IPS-20b (cell line): Measurements from ENCODE around the gene SLC37A1.

Experiments used
- H3K27ac ChIP-seq: one replicate; pipeline ENCODE4 v1.5.1; 2013; ENCODE audit warnings: low read length
- H3K27me3 ChIP-seq: 2 replicates; pipeline ENCODE4 v1.6.1; 2013; ENCODE audit warnings: mild to moderate bottlenecking, low read length, inconsistent platforms; ENCODE audit not compliant: insufficient read depth
- H3K36me3 ChIP-seq: 2 replicates; pipeline ENCODE4 v1.6.1; 2013; ENCODE audit warnings: low read depth, mild to moderate bottlenecking, inconsistent platforms, low read length, moderate library complexity; ENCODE audit not compliant: insufficient read depth
- H3K4me1 ChIP-seq: 2 replicates; pipeline ENCODE4 v1.6.1; 2013; ENCODE audit warnings: mild to moderate bottlenecking, control low read depth, inconsistent platforms, low read length, moderate library complexity; ENCODE audit not compliant: insufficient read depth
- H3K4me3 ChIP-seq: 2 replicates; pipeline ENCODE4 v1.5.1; 2013; ENCODE audit warnings: mild to moderate bottlenecking, low read length, inconsistent platforms
- H3K9ac ChIP-seq: 2 replicates; pipeline ENCODE4 v1.6.1; 2013; ENCODE audit warnings: low read depth, mild to moderate bottlenecking, inconsistent platforms, low read length, moderate library complexity
- H3K9me3 ChIP-seq: 2 replicates; pipeline ENCODE4 v1.6.1; 2013; ENCODE audit warnings: mild to moderate bottlenecking, low read depth, low read length, inconsistent platforms; ENCODE audit not compliant: insufficient read depth

The SLC37A1 gene

DNA sequence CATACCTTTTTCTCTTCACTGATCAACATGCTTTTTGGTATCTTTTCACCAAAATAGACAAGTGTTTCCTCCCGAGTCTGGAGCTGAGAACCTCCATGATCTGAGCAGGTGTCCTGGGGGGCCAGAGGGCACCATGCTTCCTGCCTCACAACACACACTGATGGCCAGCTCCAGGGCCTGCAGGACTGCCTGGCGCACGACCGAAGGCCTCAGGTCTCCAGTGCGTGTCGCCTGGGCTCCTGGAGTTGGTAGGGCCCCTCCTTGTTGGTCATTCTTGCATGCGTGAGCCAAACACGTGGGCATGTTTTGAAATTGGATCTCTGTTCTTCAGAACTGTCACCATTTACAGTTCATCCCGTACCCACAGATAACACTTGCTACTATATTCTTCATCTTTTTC is 64.4 kb downstream of the SLC37A1 start:
- Histone ChIP-seq H3K9me3 (peaks cover 13% of the 10 kb centered on the region; the same call in 1 of the 2 replicates), H3K36me3 (peaks cover 22% of the 10 kb centered on the region), H3K9ac (no peak overlapping the region), H3K27ac (no peak overlapping the region), H3K4me1 (no peaks in the 10 kb centered on the region), H3K4me3 (no peak overlapping the region), H3K27me3 (no peaks in the 10 kb centered on the region)

DNA sequence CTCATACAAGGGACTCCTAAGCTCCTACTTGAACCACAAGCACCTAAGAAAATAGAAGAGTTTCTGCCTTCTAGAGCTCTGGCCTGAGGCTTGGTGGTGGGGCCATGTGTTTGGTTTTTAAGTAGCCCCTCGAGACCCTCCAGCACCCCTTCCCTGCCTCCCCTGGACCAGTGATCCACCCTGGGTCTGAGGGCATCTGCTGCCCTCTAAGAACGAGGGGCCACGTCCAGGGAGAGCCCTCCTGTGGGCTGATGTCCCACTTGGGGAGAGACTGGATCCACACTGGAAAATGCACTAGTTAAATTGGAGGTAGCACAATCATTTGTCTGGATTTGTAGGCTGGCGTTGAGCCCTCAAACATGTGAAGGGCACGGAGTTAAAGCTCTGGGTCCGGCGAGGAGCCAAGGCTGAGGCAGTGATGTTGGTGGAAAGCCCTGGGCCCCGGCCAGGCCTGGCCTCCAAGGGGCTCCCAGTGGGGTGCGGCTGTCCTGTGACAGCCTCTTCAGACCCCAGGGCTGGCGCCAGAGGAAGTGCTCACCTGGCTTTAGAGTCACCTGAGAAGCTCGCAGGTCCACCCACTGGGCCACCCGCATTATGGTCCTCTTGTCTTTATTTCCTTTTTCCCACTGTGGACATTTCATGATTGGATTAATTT is 65.2 kb downstream of the SLC37A1 start:
- Histone ChIP-seq H3K27me3 (no peaks in the 10 kb centered on the region), H3K9me3 (peaks cover 13% of the 10 kb centered on the region; the same call in 1 of the 2 replicates), H3K27ac (no peak overlapping the region), H3K4me1 (no peaks in the 10 kb centered on the region), H3K36me3 (peaks cover 22% of the 10 kb centered on the region), H3K4me3 (no peak overlapping the region), H3K9ac (no peak overlapping the region)

DNA sequence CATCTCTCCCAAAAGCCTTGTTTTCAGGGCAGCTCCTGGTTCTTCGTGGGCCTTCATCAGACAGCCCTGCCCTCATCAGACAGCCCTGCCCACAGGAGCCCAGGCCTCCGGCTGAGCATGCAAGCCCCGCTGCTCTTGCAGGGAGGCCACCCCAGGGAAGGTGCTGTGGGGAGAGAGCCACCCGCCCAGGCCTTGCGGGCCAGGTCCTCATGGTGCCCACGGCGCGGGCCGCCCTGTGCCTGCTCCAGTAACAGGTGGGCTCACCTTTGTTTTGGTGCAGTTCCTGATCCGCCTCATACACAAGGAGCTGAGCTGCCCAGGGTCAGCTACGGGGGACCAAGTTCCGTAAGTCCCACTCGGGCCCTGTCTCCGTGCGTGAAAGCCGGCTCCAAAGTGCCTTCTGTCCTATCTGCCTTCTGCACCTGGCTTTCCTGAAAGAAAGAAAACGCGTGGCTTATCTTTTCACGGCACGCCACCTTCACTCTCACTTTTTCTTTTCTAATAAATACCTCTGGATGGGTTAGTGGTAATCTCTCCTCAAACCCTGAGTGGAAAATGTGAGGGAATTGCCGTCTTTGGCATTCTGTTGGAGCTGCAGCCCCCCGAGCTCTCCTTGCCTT is 65.9 kb downstream of the SLC37A1 start:
- no peak overlapping the region for H3K9ac ChIP-seq
- H3K27me3 ChIP-seq = no peaks in the 10 kb centered on the region
- H3K4me3 ChIP-seq = no peak overlapping the region

DNA sequence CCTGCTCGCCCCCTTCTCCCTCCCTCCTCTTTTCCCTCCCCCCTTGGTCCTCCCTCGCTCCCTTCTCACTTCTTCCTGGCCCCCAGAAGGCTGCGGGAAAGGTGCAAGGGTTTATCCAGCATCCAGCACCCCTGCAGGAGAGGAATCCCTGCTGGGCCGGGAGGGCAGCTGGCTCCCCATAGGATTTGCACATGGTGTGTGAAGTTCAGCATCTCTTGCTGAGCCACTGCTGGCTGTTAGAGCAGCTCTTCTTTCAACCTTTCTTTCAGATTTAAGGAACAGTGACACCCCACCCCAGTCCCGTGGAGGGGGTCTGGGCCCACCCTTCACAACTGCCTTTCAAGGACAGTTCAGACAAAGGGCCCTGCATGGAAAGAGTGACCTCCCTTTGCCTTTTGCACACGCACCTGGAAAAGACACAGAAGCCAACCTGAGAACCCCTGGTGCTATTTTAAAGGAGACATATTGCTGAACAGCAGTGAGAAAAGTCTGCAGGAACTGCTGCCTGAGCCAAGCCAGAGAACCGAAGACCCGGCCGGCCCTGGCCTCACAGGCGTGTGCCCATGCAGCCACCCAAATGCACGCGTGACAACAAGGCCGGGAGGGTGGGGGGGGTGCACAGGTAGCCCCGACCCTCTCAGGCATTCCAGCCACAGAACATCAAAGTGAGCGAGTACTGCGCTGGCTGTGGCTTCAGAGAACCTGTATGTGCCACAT is 66.6 kb downstream of the SLC37A1 start:
- Histone ChIP-seq H3K4me1 (no peaks in the 10 kb centered on the region), H3K4me3 (no peak overlapping the region), H3K27ac (no peak overlapping the region), H3K9me3 (peaks cover 13% of the 10 kb centered on the region; the same call in 1 of the 2 replicates), H3K36me3 (peaks cover 13% of the 10 kb centered on the region; the same call in 1 of the 2 replicates), H3K27me3 (no peaks in the 10 kb centered on the region), H3K9ac (no peak overlapping the region; the same call in 1 of the 2 replicates)

More for the DNA sequence above, 65.9 kb downstream of the SLC37A1 start:
- H3K36me3 ChIP-seq = peaks cover 18% of the 10 kb centered on the region
- H3K9me3 ChIP-seq = peaks cover 13% of the 10 kb centered on the region; the same call in 1 of the 2 replicates
- H3K27ac ChIP-seq = no peak overlapping the region
- H3K4me1 ChIP-seq = no peaks in the 10 kb centered on the region

DNA sequence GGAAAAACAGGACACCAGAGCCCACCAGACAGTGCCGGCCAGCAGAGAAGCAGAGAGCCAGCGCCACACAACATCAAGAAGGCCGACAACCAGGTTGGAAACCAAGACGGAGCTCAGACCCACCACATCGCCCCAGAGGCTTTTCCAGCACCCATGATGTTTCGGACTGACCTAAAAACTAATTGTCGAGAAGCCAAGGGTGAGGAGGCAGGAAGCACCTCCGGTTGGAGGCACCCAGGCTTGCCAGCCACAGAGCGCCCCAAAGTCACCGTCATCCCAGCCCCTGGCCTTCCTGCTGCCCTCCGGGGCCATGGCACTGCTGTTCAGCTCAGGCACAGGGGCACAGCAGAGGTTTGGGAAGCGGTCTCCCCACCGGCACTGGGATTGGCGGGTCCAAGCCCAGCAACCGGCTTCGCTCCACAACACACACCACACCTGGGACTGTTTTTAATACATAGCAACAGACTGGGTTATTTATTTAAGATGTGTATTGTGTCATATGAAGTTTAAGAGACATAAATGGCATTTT is 67.2 kb downstream of the SLC37A1 start:
- Histone ChIP-seq H3K4me3 (no peak overlapping the region), H3K9me3 (peaks cover 12% of the 10 kb centered on the region; the same call in 1 of the 2 replicates), H3K27ac (no peak overlapping the region), H3K36me3 (peaks cover 7% of the 10 kb centered on the region; the same call in 1 of the 2 replicates), H3K4me1 (no peaks in the 10 kb centered on the region), H3K9ac (no peak overlapping the region), H3K27me3 (no peaks in the 10 kb centered on the region)

DNA sequence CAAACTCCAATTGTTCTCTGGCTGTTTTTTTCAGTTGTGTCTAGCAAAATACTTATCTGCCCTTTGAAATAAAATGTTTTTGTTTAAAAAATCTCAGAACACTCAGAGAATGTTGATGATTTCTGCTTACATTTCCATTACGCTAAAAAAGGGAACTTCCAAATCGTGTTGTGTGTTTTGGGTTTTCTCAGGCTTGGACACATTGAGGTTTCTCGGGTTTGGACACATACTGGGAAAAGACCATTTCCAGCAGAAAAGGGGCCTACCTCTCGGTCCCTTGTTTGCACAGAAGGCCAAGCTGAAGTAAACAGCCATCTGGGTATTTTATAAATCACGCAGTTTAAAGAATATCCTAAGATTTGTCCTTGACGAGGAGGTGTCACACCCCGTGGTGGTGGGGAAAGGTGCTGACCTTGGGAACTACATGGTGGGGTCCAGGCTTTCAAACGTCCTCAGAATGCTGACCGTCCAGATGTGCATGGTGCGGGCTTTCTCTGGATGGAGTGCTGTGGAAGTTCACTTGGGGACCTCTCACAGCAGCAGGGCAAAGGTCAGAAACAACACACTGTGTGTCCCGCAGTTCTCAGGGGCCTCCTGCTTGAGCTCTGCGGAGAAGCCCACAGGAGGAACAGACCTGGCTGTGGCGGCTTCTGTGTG is 67.8 kb downstream of the SLC37A1 start:
- H3K4me1 ChIP-seq = no peaks in the 10 kb centered on the region
- peaks cover 8% of the 10 kb centered on the region; the same call in 1 of the 2 replicates for H3K9me3 ChIP-seq
- no peak overlapping the region for H3K4me3 ChIP-seq
- 0 out of 2 replicates have a peak, but pooled peaks cover under 1% of the 10 kb centered on the region for H3K36me3 ChIP-seq
- H3K9ac ChIP-seq = no peak overlapping the region
- H3K27me3 ChIP-seq = no peaks in the 10 kb centered on the region
- no peak overlapping the region for H3K27ac ChIP-seq

DNA sequence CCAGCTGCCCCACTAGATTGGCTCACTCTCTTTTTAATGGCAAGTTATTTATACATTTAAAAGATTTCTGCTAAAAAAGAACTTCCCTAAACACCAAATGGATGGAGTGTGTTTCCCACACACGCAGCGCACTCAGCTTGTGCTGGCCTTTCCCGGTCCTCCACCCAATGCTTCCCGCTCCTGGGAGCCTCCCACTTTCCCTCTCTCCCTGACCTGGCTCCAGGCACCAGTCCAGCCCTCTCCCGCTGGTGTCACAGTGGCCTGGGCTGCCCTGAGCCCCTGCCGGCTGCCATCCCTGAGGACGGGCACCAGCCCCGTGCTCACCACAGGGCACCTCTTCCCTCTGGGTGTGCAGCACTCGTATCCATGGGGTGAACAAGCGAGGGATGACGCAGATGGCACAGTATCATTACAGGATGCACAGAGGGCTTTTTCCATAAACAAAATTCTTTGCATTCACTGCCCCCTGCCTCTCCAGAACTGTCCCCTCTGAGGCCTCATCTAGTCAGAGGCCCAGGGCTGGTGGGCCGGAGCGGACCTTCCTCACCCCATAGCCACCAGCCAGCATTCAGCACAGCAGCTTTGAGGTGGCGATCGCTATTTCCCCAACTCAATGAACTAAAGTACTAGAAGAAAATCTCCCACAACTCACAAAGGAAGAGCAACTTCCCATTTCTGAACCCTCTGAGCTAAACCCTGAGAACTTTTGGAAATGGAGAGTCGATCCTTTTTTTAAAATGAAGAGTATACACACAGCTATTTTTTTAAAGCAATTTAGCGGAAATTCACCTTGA is 68.5 kb downstream of the SLC37A1 start:
- H3K4me1 ChIP-seq = no peaks in the 10 kb centered on the region
- H3K36me3 ChIP-seq = no peaks in the 10 kb centered on the region
- peaks cover under 1% of the 10 kb centered on the region; the same call in 1 of the 2 replicates for H3K9me3 ChIP-seq
- no peak overlapping the region for H3K27ac ChIP-seq
- H3K9ac ChIP-seq = no peak overlapping the region
- H3K27me3 ChIP-seq = no peaks in the 10 kb centered on the region
- no peak overlapping the region for H3K4me3 ChIP-seq

DNA sequence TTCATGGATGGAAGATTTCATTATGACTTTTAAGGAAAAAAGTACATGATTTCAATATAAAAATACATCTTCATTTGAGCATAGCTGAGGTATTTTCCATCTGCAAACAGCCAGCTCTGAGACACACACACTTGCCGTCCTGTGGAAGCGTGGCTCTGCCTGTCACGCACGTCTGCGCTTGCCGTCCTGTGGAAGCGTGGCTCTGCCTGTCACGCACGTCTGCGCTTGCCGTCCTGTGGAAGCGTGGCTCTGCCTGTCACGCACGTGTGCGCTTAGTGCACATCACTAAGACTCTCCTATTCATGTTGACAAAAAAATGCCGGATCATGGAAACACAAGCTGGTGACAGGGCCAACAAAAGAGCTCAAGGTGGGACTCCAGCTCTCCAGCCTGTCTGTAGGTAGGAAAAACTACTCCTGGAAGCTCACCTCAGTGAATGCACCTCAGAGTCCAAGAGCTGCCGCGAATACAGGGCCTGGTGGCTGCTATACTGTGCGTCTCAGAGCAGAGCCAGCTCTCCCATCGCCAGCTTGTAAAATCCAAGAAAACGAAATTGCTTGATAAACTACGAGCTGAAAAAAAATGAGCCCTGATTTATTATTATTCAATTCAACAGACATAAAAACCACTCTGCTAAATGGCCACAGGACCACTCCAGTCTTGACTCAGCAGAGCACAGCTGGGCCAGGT is 69.3 kb downstream of the SLC37A1 start:
- no peaks in the 10 kb centered on the region for H3K27me3 ChIP-seq

DNA sequence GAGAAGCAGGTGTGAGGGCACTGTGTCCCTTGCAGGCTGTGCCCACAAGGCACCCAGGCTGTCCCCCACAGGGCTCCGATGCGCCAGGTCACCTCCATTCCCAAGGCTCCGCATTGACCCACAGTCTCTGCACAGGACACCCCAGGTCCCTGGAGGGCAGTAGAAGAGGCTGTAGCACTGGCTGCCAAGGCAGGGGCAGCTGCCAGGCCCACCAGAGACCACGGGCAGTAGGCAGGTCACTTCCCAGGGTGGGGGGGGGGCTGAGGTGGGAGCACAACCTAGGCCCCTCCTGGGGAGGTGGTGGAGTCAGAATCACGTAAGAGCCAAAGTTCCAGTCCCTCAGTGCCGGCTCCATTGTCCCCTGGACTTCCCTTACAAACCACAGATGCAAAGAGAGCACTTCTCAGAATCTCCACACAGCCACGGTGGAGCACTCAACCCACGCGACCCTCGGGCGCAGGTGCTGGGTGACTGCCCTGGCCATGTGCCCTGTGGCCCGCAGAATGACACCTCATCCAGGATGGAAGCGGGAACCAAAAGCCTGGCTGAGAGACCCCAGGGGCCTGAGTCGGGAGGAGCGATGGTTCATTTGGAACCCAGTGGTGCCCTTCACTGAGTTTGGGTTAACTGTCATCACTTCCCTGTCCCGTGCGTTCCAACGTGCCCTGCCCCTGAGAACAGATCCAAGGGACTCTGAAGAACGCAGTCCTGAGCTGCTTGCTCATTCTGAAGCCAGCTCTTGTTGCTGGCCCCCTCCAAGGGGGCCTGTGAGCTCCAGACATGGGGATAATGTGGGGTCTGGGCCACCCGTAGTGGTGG is 70.0 kb downstream of the SLC37A1 start:
- Histone ChIP-seq H3K4me3 (no peak overlapping the region), H3K9me3 (no peaks in the 10 kb centered on the region), H3K27me3 (no peaks in the 10 kb centered on the region), H3K9ac (no peak overlapping the region), H3K4me1 (no peaks in the 10 kb centered on the region), H3K27ac (no peak overlapping the region), H3K36me3 (no peaks in the 10 kb centered on the region)

More for the DNA sequence above, 69.3 kb downstream of the SLC37A1 start:
- H3K4me1 ChIP-seq = no peaks in the 10 kb centered on the region
- H3K9ac ChIP-seq = no peak overlapping the region
- no peaks in the 10 kb centered on the region for H3K9me3 ChIP-seq
- H3K27ac ChIP-seq = no peak overlapping the region
- no peak overlapping the region for H3K4me3 ChIP-seq
- H3K36me3 ChIP-seq = no peaks in the 10 kb centered on the region

DNA sequence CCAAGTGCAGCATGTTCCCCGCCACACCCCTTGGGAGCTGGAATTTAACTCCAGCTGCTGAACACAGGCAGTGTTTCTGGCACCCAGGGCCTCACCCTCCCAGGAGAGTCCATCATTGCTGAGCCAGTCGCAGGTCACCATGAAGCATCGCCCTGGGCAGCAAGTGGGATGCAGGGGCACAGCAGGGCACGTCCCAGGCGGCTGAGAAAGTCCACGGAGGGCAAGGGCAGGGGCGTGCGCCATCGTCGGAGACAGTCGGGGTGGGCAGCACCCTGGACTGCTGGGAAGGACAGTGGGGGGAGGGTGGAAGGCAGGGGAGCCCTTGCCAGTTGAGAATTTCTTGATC is 70.6 kb downstream of the SLC37A1 start:
- Histone ChIP-seq H3K9me3 (no peaks in the 10 kb centered on the region), H3K9ac (no peak overlapping the region), H3K4me3 (no peak overlapping the region), H3K27me3 (no peaks in the 10 kb centered on the region), H3K27ac (no peak overlapping the region), H3K36me3 (no peaks in the 10 kb centered on the region), H3K4me1 (no peaks in the 10 kb centered on the region)
